GM12875 (cell line): ENCODE results near the gene CPM.
A peak's percentile ranks its signal among the peaks of the same experiment; 100 is the strongest.

ENCODE experiments used
- H3K4me3 ChIP-seq: one replicate; pipeline ENCODE4 v1.5.1; 2011; ENCODE audit warnings: low read depth, low read length, control low read depth
- CTCF ChIP-seq: IDR thresholded peaks from 2 replicates; pipeline ENCODE4 v1.5.1; 2011; ENCODE audit warnings: low read depth, mild to moderate bottlenecking, control low read depth, inconsistent platforms, low read length, moderate library complexity, borderline replicate concordance; ENCODE audit not compliant: insufficient read depth

The CPM gene

GRCh38 chr12:68932961-68933893 is at the start of gene CPM:
Gene CPM, minus strand, starts transcription at chr12:68933171. Its CDS starts 334 bp downstream, at chr12:68932837.
- no peak for TF ChIP-seq CTCF
- H3K4me3 ChIP-seq, result peak within 1 kb of the TSS; percentile 38

- H3K4me3 ChIP-seq, result no peak overlapping the region
- TF ChIP-seq CTCF, result no peak
These were observed 48.5 kb upstream of the CPM start for GRCh38 chr12:68981516-68981915.

GRCh38 chr12:68980476-68981212 is 47.7 kb upstream of the CPM start:
- TF ChIP-seq CTCF, result no peak
- no peak overlapping the region for H3K4me3 ChIP-seq

- no peak for TF ChIP-seq CTCF
- no peak overlapping the region for H3K4me3 ChIP-seq
These were observed 45.7 kb upstream of the CPM start for GRCh38 chr12:68978678-68979077.

- TF ChIP-seq CTCF, result no peak
- no peak overlapping the region for H3K4me3 ChIP-seq
These were observed 45.1 kb upstream of the CPM start for GRCh38 chr12:68977909-68978610.

GRCh38 chr12:68977335-68977734 is 44.4 kb upstream of the CPM start:
- H3K4me3 ChIP-seq, result no peak overlapping the region
- TF ChIP-seq CTCF, result no peak
